H4 (cell line): Measurements from ENCODE around the gene NDUFA13. TPM values are rescaled to one million over a fixed set of nuclear protein-coding genes. Genes with fewer than 3 reads are reported as not detected.

Source experiments
- DNase-seq: peaks from one replicate; pipeline ENCODE4 v3.0.0-alpha.2; 2015; ENCODE audit warnings: low spot score
- total RNA-seq: library from RNA; depleted of rRNA; stranded (reverse); fragments of >200 nt; shearing (Covaris generic); gene quantifications from 2 replicates; pipeline ENCODE4 v1.2.3, GENCODE V29; 2014

NDUFA13 gene
- total RNA-seq, 1 experiment from 2014 or later = 89.2 TPM

DNA sequence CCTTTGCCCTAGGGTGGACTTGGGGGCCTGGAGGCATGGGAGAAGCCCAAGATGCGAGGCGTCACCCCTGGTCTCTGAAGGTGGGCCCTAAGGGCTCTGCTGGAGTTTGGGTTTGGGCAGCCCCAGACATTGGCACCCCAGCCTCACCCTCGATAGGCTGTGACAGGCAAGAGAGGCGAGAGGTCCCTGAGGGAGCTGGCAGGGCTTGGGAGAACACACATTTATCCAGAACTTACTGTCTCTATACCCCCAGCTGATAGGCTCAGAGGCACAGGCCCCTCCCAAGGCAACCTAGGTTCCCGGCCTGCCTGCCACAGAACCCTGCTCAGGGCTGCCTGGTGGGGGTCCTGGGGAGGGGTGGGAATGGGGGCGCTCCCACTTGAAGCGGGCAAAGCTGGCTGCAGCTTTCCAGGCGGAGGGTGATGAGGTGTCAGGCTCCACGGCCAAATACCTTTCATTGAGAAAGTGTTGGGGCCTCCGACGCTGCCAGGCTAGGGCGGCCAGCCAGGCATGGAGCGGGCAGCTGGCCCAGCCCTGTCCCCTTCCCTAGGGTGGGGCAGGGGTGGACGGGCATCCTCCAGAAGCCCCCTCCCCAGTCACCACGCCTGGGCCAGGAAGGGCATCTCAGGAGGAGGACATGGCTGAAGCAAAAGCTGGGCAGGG is 31.8 kb downstream of the NDUFA13 start:
- DNase-seq = no peak

DNA sequence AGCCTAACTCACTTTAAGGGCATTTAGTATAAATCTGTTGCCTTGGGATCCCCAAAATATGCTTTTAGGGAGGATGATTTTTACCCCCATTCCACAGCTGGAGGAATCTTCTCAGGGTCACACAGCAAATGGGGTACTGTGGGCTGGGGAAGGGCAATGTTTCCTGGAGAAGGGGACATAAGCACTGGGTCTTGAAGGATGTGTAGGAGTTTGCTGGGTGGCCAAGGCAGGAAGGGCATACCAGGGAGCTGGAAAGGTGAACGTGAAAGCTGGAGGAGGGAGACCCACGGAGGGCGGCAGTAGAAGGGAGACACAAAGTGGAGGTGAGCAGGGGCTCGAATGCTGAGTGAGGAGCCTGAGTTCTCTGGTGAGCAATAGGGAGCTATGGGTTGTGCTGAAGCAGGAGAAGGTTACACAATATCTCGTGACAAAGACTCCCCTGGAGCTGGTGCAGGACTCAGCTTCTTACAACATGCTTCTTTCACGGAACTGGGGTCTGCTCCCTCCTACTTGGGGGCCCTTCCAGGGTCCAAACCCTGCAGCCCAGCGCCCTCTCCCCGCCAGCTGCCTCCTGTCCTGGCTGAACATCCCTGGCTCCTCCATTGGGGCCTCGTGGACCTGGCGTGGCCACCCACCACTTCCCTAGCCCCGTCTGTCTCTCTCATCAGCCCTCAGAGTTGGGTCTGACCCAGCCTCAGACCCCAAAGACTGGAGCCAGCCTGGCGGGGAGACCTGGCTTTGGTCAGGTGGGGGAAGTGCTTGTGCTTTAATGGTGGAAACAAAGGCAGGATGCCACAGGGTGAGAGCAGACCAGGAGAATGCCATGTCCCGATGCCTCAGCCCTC is 33.1 kb downstream of the NDUFA13 start:
- DNase-seq = no peak

DNA sequence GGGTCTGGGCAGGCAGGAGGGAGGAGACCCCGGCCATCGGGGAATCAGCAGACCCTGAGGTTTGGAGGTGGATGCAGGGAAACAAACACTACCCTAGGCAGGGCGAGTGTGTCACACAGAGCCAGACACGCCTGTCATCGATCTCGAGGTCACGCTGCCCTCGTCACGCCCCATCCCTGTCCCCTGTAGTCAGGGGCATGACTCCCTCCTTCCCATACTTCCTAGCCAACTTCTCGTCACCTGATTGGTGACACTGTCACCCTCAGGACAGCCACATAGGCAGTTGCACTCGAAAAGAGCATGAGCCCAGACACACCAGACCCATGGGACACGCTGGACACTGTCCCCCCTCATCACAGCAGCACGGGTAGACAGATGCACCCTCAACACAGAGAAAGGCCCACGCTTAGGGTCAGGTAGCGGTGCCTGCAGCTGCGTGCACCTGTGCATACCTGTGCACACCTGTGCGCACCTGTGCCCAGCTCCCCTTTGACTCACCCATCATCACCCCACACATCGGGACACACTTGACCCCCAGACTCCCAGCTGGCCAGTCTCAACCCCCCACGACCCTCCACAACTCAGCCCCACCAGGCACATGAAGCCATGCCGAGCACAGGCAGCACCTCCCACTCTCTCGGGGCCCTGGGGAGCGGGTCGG is 33.9 kb downstream of the NDUFA13 start:
- no peak for DNase-seq

DNA sequence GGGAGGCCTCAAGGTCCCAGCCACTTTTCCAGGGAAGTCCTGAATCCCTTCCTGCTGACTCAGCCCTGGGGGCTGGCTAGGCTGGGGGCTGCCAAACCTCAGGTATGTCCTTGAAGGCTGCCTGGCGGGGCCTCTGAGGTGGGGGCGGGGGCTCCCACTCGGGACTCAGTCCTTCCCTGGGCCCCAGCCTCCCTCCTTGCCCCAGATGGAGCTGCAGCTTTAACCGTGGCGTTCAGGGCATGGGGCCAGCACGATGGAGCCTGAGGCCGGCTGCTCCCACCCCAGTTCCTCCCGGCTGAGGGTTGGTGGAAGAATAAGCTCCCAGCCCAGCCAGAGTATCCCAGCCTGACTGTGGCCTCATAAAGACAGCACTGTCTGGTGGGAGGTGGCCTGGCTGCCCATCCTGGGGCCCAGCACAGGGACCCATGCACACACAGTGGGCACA is 34.5 kb downstream of the NDUFA13 start:
- no peak for DNase-seq

DNA sequence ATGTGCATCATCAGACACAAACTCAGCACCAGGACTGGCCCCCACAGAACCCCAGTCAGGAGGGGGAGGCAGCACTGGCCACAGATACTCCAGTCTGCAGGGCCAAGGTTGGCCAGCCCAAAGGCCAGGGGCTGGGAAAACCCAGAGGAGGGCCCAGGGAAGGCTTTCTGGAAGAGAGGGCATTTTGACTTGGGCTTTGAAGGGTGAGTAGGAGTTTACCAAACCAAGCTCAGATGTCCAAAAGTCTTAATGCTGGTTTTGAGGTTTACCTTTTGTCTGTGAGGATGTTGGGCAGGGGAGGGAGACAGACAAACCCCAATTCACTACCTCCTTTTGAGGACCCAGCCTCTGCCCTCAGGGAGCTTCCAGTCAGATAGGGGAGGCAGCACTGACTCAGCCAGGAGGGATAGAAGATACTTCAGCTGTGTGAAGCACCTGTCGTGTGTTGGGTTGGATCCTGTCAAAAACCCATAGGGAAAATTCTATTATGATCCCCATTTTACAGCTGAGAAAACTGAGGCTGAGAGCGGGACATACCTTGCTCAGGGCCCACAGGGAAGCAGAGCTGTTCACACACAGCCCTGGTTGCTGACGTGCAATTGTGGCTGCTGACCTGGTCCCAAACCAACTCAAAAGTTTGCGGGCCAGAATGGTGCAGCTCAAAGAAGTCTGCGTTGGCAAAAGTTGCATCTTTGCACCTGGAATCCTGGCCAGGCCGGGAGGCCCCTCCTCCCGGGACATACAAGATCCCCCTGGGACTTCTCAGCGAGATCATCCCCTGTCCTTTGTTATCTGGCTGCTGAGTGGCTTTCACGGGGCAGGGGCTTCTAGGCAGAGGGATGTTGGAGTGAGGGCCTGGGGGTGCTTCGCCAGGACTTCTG is 35.2 kb downstream of the NDUFA13 start:
- DNase-seq = no peak

DNA sequence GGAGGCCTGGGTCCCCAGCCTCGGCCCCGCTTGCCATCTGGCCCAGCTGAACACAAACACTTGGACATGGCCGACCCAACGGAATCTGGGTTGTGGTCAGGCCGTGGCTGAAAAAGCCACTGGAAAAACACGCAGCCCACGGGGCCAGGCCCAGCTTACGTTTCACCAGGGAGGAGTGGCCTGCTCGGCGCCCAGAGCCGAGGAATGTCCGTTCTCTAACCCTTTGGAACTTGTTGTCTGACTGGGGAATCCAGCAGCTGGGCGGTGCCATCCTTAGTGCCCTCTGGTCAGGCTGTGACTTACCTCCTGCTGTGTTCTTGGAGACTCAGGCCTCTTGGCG is 35.8 kb downstream of the NDUFA13 start:
- no peak for DNase-seq

DNA sequence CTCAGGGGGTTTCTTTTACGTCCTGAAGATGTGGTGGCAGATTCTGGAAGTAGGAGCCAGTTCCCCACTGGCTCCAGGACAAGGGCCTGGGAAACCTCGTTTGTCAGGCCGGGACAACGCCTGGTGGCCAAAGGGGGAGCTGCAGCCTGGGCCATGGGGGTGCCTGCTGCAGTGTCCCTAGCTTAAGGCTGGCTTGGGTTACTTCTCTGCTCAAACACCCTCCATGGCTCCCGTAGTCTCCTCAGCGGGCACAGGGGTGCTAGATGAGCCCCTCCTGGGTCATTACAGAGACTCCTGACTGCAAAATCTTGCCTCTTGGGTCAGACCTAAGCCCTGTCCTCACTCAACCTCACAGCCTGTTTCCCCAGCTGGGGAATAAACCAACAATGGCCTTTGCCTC is 36.8 kb downstream of the NDUFA13 start:
- DNase-seq = no peak

DNA sequence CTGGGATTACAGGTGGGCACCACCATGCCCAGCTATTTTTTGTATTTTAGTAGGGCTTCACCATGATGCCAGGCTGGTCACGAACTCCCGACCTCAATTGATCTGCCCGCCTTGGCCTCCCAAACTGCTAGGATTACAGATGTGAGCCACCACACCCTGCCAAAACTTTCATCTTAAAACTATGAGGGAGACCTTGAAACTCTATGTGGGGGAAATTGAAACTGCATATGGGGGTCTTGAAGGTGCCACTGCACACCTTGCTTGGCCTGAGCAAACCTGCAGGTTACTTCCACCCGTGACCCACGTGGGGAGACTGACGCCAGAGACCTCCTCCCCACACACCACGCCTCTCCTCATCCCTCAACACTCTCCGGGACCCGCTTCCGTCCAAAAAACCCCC is 37.6 kb downstream of the NDUFA13 start:
- DNase-seq = no peak

DNA sequence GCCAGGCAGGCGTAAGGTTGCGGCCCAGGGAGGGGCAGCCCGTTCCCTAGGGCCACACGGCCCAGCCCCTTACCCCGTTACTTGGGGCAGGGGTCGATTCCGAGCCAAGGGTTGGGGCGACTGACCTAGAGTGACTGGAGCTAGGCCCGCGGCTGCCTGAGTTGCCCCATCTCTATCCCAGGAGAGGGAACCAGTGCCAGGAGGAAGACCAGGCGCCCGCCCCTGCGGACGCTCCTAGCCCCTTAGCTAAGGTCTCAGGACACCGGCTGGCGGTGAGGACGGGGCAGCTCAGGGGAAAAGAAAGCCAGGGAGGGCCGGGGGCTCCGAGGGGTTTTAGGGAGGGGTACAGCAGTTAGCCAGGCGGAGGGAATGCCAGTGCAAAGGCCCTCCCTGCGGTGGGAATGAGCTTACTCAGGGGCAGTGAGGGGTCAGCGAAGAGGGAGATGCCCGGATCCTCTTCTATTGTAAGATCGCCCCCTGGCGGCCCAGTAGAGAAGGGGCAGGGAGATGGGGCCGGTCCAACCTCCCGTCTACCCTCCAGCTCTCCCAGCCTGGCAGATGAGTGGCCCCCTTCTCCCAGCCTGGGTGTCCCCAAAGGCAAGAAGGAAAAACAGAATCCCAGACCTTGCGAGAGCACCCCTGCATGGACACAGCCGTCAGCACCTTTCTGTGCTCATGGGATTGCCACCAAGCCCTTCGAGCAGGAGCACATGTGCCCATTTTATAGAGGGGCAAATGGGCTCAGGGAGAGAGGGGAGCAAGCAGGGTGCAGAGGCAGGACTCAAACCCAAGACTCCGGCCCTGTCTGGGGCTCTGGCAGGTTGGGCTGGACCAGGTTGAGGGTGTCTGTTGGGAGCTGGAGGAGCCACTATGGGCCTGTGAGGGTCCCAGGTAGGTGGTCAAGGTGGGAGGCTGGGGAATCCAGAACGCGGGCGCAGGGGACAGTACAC is 38.3 kb downstream of the NDUFA13 start:
- DNase-seq = no peak

DNA sequence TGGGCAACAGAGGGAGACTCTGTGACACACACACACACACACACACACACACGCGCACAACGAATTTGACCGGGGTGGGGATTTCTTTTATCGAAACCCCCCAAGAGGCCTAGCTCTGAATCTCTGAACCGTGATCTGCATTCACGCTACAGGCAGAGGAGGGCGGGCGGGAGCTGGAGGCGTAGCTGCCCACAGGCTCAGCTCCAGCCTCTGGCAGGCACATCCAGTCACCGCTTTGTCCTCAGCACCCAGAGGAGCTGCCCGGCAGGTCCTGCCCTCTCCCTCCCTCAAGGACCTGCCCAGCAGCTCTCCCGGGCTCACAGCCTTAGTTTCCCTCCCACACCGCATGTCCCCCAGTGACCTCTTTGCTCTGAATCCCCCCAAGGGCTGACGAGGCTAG is 42.0 kb downstream of the NDUFA13 start:
- DNase-seq = no peak

DNA sequence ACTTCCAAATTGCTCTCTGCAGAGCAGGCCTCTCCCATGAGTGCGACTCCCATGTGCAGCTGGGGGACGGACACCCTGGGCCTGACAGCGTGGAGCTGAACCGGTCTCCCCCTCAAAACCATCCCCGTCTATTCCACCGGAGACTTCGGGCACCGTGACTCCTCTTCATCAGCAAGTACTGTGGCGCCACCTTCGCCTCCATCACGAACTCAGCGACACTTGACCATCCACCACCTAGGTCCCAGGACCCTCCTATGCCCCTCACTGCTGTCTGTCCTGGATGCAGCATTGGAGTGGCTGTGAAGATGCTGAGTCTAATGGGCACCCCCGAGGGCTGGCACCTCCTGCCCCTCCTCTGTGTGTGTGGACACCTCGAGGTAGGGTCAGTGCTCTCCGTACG is 42.6 kb downstream of the NDUFA13 start:
- no peak for DNase-seq

DNA sequence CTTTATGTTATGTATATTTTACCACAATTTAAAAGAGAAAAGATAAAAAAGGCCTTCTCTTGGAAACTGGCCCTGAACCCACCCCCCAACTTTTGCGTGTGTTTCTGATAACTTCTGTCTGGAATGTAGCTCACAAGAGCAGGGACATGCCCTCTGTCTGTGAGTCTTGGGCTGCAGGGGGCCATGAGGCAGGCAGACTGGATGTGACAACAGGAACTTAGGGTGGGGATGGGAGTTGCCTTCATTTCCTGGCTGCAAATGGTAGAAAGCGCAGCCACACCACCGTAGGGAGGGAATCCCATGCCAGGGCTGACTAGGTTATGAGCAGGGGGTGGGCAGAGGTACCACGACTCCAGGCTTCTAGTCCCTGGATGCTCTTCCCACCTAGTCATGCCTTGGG is 43.9 kb downstream of the NDUFA13 start:
- no peak for DNase-seq

DNA sequence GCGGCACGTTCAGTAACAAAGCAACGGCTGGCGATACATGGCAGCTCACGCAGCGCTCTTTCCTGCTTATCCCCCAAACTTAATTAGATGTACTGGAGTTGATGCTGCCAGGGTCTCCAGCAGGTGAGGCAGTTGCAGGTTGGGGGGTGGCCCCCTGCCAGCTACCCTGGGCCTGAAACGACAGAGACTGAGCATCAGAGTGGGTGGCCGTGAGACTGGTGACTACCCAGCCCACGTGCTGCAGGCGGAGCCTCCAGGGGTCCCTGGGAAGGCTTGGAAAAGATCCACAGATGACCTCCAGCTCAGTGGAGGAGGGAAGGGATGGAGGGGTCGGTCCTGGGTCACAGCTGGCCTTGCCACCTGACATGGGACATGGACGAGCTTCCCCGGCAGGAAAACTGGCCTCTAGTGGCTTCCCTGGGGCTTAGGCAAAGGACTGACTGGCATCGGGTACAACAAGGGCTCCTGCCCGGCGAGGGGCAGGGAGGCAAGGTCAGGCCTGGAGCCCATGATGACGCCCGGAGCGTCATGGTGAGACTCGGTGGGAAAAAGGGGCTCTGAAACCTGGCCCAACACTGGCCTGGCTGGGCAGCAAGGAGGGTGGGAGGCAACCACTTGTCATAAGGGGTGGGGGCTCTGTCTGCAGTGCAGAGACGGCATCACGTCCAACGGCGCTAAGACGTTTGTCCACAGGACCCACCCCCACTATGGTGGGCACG is 46.1 kb downstream of the NDUFA13 start:
- DNase-seq = no peak

DNA sequence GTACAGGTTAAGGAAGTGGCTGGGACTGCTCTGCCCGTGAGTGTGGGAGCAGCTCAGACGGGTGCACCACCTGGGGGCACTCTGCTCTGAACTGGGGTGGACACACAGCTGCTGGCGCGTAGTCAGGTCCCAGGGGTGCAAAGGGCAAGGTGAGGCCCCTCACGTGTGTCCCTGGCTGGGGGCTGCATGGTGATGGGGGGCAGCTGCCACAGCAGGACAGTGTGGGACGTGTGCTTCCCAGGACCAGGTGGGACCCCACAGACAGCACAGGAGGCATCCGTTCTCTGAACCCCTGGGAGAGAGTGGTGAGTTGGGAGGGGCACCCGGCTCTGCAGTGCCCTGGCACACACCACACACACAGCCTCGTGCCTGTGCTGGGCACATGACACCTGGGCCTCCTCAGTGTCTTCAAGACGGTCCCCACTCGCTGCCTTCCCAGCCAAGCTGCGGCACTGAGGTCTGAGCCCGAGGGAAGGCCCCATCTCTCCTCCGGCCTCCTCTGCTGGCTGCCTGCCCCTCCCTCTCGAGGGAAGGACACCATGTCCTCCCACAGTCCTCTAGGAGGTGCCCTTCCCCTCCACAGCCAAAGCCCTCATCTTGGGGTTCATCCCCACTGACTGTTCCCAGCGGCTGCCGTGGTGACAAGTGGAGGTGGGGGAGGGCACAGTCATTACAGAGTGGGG is 46.8 kb downstream of the NDUFA13 start:
- DNase-seq = no peak

DNA sequence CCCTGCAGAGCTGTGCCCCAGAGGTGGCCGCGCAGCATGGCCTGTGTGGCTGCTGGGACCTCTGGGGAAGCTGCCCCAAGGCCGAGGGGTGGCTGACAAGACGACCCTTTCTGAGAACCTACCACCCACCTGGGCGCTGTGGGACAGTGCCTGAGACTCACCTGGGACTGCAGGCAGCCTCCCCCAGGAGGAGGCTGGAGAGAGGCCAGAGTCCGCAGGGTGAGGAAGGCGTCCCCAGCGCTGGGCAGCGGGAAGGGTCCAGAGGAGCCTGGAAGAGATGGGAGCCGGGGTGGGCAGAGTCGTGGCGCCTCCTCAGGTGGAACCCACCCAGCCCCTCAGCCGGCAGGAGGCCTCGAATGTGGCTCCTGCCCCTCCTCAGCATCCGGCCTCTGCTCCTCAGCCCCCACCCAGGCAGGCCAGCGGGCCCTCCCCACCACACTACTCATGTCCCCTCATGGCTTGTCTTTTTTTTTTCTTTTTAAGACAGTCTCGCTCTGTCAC is 47.4 kb downstream of the NDUFA13 start:
- DNase-seq = no peak

DNA sequence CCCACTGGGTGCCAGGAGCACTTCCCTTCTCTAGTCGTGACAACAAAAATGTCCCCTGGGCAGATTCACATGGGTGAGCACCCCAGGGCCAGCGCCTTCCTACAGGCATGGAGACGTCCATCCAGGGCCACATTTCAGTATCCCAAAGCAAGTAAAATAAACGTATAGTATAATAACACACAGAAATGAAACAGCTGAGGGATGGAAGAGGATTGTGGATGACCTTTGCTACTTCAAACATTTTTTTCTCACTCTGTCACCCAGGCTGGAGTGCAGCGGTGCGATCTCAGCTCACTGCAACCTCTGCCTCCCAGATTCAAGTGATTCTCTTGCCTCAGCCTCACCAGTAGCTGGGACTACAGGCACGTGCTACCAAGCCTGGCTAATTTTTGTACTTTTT is 50.3 kb downstream of the NDUFA13 start:
- no peak for DNase-seq

DNA sequence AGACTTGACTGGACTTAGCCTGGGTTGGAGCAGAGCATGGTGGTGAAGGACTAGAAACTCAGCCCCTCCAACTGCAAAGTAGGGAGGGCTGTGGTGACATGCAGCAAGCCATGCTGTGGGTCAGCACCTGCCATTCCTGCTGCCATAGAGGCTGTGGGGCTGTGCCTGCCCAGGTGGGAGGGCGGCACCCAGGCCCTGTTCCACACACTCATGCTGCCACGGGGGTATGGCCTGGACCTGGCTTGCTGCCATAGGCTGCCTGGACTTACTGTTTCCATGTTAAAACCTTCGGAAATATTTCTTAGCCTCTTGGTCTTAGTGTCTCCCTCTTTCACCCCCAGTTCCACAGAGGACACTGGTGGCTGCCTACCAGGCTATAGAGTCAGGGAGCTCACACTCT is 51.4 kb downstream of the NDUFA13 start:
- no peak for DNase-seq

DNA sequence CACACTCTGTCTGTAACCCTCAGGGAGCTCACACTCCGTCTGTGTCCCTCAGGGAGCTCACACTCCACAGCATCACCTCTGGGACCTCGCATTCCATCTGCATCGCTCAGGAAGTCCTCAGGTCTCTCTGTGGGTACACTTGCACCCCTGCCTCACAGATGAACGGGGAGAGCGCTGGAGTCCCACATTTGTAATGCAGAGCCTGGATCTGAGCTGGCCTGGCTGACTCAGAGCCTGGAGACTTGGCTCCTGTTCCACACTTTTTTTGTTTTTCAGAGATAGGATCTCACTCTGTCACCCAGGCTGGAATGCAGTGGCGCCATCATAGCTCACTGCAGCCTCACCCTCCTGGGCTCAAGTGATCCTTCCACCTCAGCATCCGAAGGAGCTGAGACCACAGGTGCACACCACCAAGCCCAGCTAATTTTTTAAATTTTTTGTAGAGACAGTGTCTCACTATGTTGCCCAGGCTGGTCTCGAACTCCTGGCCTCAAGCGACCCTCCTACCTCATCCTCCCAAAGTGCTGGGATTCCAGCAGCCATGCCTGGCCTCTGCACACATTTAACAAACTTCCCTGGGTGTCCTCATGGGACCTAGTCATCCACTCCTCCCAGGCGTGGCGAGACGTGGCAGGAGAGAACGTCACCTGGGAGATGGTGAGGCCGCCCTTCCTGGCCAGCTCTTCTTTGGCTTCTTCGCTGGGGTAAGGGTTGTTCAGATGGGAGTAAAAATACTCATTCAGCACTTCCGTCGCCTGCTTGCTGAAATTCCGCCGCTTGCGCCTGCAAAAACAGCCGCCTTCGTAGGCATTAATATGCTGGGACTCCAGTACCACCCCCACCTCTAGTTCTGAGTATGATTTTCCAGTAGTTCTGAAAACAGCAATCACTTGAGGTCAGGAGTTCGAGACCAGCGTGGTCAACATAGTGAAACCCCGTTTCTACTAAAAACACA is 53.1 kb downstream of the NDUFA13 start:
- no peak for DNase-seq
